Loucy (cell line): Measurements from ENCODE around the gene CHD9NB.

Experiments used
- CTCF ChIP-seq: fragments of 200-600 bp; sonication (generic); conservative IDR thresholded peaks from 2 replicates; pipeline ENCODE4 v1.5.1; 2014; ENCODE audit warnings: mild to moderate bottlenecking, antibody characterized with exemption, low read length
- EZH2phosphoT487 ChIP-seq: fragments of 200-600 bp; IDR thresholded peaks from 2 replicates; pipeline ENCODE4 v1.6.1; 2018; ENCODE audit warnings: antibody characterized with exemption, mild to moderate bottlenecking, moderate library complexity, borderline replicate concordance

- TF ChIP-seq CTCF (no peak), EZH2phosphoT487 (no peak)
Measured at GRCh38 chr16:52991572-52991971, 61.1 kb downstream of the CHD9NB start.
